Activated CD4-positive, CD25-positive, alpha-beta regulatory T cell (primary cell): ENCODE data around the gene INCA1.

Source experiments
- DNase-seq, 4 experiments: peaks; one replicate each; lab custom pipeline; 2025; lab: John Stamatoyannopoulos, UW

Gene INCA1

DNA sequence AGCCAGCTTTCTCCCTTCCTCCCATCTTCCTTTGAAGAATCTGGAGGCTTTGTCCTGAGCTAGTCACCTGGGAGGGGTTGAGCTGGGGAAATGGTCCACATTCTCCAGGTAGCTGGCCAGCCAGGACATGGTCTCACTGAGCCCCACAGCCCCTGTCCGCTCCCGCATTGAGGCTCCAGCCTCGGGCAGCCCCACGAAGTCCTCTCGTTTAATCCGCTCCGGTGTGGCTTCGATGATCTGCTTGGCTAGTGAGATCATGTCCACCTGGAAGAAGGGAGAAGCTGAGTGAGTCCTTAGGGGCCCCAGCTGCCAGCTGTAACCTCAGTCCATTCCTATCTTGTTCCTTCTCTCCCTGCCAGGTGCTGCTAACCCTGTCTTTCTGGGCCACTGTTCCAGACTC is 27.0 kb downstream of the INCA1 start:
- no peak for DNase-seq

DNA sequence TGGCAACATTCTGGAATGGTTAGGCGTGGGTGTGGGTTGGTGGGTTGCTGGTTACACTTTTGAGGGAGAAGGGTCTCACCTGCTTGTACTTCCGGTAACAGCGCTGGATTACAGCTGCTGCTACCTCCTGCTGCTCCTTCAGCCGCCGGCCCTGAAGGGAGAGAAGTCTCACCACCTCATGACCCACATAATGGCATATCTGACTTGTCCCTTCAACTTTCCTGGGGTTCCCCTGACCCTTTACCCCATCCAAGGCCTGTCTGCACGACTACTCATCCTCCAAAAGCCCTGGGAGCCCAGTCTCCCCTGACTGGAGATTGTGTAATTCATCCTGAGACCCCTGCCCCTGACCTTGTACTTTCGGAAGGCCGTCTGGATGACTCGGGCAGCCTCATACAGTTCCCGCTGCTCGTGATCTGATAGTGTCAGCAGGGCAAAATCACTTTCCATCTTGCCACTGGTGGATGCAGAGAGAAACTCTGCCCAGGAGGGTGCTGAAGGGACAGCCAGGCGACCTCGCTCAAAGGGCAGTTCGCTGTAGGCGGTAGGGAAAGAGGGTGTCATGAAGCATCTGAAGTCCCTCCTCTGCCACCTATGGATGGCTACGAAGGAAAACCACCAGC is 27.7 kb downstream of the INCA1 start:
- DNase-seq, result no peak

DNA sequence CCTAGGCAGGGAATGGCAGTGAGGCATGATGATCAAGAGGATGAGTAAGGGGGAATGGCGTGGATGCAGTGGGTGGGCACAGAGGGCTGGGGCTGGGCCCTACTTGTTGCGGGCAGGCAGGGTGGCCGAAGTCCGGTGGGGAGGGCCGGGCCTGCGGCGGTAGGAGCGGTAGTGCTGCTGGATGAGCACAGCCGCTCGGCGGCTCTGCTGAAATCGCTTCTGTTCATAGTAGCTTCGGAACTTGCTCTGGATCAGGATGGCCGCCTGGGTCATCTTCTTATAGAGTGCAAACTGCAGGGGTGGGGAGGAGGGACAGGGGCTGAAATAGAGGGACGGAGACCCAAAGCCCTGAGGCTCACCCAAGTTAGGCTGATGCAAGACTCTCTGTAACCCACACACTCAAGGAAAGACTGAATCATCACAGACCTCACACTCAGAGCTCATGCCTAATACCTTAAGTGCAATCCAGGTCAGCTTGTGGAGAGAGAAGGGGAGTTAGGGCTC is 28.2 kb downstream of the INCA1 start:
- no peak for DNase-seq

DNA sequence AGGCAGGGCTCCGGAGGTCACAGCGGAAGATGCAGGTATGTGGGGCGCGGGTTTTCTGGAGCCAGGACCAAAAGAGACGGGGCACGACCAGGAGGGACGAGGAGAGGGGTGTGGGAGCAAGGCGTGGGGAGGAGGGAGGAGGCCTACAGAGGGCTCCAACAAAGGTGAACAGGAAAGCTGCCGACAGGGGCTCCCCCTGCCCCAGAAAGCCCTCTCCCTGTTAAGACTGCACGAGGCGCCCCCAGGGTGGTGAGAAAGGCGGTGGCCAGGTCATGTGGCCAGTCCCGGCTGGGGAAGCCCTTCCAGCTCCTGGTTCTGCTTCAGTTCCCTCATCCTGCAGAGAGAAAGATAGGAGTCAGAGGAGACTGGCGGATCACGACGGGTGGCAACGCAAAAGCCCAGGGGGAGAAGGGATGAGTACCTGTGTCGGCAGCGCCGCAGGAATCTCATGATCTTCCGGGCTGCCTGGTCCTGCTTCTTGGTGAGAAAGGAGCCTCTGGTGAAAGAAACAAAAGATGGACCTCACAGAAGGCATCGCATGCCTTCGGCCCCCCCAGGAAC is 28.8 kb downstream of the INCA1 start:
- DNase-seq, result no peak

DNA sequence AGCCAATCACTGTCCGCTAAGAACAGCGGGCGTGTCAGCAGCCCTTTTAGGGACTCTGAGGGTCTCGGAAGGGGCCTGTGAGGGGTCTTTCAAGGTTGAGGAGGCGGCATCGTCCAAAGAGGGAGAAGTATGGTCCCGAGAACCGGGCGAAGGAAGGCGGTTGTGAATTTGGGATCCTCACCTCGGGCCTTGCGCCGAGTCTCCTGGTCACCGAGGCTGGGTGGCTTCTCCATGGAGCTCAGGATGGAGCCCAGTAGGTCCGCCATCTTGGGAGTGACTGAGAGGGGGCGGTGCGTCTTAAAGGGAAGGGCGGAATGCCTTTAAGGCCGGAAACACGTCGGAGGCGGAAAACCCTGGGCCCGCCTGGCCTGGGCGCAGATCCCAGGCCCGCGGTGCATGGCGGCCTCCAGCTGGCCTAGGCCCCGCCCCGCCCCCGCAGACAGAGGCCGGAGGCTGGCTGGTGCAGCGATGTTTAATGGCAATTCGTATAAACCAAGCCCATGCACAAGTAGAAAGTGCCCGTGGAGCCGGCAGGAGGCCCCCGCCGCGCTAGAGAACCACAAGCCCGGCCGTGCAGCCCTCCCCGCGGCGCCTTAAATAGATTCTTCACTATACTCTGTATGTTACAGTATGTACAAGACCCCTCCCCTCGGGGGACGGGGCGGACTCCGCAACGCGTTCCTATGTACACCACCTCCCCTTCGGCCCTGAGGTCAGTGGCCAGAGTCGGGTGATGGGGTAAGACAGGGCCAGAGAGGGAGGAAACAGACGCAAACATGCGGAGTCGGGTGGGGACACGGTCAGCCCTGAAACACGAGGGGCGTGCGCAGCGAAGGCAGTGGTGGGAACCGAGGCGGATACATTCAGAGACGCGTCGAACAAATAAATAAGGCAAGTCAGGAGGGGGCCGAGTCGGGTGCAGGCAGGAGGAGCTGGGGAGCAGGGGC is 29.5 kb downstream of the INCA1 start, which contains the start of gene SPAG7:
TSS of gene SPAG7 (minus strand) at position 279 of the 947 bp plus-strand sequence. CDS start at position 266, 13 bp downstream.
- peak; percentile 82 to 87 (median 84) for DNase-seq

DNA sequence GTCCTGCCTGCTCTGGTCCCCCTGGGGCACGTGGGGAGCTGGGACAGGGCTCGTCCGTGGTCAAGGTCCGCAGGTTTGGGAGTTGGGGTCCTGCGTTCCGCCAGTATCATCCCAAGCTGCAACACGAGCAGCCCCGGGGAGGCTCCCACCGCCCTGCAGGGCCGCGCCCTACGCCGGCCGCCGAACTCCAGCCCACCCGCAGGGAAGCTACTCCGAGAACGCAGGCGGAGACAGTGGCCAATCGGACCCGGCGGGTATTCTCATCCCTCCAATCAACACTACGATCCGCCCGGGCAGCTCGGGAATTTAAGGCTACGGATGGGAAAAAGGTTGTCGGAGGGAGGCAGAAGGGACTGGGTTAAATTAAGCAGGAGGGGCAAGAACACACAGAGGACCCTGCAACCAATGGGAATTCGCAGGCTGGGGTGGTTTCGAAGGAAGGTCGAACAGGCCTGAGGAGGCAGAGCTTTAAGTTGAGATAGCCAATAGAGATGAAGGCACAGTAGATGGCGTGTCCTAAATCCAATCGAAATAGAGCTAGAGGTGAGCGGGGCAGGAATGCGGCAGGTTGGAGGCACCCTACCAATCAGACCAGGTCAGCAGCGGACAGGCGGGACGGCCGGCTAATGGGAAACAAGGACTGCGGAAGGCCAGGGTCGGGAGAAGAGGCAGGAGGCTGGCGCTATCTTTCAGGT is 30.3 kb downstream of the INCA1 start:
- DNase-seq, result peak; percentile 82 to 89 (median 84)

DNA sequence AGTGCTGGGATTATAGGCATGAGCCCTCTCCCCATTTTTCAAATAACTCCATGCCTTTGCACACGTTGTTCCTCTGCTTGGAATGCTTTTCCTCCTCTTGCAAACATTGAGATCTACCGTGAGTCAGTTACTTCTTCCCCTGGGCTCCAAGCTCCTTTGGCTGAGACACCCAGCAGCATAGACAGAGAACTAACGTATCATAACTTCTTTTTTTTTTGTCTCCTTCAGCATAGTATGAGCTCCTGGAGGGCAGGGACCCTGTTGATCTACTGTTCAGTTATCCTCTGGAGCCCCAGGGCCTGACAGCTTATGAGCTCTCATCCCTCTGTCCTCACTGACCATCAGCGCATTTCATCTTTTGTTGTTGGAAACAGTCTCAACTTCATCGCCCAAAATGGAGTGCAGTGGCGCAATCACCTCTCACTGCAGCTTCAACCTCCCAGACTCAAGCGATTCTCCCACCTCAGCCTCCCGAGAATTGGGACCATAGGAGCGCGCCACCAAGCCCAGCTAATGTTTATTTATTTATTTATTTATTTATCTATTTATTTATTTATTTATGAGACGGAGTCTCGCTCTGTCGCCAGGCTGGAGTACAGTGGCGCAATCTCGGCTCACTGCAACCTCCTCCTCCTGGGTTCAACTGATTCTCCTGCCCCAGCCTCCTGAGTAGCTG is 31.9 kb downstream of the INCA1 start:
- no peak for DNase-seq

DNA sequence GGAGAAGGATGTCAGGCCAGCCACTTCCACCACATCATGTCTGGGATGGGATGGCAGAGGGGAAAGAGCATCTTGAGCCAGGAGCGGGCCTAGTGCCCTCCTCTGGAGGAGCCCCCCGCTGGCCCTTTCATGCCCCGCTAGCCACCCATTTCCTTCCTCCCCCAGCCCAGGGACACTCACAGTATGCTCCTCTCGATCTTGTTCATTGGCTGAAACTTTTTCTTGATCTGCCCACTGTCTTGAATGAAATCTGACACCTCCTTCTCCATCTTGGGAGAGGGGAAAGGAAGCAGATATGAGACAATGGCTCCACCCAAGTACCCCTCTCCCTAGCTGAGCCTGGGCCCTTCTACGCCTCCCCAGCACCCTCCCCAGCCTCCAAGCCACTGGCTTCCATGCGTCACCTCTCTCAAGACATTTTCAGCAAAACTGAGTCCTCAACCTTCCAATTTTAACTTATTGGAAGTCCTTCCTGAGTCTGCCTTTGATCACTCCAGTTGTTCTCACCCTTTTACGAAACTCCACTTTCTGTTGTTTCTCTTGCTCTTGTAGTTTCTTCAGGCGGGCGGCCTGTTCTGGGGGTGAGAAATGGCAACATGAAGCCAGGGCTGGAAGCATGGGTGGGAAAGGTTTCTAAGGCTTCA is 36.9 kb downstream of the INCA1 start:
- no peak for DNase-seq

DNA sequence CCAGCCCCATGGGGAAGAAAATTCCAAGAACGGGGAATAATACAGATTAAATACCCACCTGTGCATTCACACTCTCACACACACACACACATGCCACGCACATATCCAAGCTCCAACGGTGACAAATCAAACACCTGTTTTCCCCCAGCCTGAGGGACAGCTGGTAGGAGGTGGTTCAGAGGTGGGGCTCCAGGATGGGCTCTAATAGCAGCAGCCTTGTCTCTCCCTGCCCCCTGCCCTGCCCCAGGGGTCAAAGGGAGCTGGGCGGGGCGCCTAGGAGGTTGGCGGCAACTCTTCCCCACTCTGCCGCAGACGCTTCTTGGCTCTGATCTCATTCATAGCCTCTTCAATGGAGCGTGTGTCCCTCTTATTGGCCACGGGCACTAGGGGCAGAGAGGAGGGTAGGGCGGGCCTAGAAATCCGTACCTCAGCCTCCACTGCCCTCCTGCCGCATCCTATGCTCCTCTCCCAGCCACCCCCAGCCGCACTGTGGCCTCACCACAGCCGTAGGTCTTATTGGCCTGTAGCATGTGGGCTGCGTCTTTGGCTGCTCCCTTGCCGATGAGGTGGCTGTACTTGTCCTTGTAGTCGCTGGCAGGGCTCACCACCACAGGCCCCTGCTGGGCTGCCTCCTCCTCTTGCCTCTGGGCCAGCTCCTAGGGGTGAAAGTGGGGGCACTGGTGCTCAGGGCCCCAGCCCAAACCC is 37.9 kb downstream of the INCA1 start:
- DNase-seq, result no peak

DNA sequence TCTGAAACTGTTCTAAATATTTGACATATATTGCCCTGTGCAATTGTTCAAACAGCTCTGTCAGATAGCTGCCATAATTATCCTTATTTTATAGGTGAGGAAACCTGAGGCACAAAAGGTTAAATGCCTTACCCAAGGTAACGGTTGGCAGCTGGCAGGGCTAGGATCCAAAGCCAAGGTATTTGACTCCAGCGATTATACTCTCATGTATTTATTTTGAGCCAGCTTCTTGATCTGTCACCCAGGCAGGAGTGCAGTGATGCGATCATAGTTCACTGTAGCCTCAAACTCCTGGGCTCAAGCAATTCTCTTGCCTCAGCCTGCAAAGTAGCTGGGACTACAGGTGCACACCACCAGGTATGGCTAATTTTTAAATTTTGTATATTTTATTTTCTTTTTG is 39.2 kb downstream of the INCA1 start:
- DNase-seq, result no peak

DNA sequence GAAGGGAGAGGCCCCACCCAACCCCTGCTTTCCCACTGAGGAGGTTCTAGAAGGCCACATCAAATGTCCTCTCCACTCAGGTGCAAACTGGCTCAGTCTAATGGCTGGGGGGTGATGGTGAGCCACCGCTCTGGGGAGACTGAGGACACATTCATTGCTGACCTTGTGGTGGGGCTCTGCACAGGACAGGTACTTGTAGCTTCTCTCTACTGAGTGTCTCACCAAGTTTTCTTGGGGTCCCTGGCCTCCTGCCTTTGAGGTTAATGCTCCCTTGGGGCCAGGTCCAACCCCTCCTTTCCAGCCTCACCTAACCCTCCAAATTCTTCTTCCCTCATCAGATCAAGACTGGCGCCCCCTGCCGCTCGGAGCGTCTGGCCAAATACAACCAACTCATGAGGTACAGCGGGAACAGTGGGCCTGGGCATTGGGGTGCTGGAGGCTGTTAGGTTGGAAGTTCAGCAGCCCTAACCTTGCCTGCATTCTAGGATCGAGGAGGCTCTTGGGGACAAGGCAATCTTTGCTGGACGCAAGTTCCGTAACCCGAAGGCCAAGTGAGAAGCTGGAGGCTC is 40.7 kb downstream of the INCA1 start:
- DNase-seq, result no peak

DNA sequence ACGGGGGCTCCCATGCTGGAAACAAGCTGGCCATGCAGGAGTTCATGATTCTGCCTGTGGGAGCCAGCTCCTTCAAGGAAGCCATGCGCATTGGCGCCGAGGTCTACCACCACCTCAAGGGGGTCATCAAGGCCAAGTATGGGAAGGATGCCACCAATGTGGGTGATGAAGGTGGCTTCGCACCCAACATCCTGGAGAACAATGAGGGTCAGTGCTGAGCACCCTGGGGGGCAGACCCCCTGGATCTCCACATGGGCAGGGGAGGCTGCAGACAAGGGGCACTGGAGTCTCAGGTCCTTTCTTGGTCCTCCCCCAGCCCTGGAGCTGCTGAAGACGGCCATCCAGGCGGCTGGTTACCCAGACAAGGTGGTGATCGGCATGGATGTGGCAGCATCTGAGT is 42.2 kb downstream of the INCA1 start:
- DNase-seq, result no peak

DNA sequence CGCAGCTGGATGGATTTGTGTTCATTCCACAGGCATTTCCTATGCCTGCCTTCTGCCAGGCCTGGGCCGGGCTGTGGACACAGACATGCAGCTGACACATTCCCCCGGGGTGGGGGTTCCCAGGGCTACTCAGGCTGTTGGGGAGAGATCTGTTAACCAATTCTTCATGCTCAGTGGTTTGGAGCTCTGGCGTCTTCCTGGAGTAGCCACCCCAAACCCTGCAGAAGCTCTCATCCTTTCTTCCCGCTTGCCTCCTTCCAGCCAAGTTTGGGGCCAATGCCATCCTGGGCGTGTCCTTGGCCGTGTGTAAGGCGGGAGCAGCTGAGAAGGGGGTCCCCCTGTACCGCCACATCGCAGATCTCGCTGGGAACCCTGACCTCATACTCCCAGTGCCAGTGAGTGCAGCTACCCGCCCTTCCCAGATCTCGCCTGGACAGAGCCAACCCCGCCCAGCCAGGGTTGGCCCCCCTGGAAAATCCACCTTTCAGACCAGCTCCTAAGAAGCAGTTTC is 43.8 kb downstream of the INCA1 start:
- no peak for DNase-seq

DNA sequence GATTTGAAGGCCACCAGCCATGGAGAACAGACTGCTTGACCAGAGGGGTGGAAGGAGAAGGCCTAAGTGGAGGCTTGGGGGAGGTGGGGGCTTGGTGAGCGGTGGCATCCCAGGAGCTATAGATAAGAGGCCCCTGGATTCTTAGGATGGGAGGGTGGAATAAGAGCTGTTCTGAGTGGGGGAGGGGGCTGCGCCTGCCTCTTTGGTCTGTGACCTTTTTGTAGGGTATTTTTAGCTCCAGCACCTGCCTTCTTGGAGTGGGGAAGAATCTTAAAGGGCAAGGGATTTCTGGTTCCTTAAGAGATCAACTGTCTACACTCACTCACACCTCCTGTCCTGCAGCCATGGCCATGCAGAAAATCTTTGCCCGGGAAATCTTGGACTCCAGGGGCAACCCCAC is 45.8 kb downstream of the INCA1 start:
- no peak for DNase-seq

DNA sequence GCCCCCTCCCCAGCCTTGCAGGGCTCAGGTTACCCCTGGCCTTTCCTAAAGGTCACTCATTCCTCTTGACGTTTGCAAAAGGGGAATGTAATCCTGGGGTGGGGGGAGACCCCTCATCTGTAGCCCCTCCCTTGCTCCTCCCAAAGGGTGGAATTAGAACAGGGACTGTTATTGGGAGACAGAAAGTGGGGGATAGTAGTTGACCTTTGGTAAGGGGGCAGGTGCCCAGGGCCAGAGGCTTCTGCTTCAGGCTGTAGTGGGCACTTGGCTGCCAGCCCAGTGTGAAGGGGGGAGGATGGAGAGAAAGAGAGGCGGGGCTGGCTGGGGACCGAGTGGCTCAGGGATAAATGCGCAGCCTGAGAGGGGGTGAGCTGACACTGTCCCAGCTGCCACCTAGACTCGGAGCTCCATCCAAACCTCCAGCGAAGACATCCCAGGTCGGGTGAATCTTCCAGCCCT is 46.5 kb downstream of the INCA1 start, which contains the start of gene ENO3:
TSS of gene ENO3 (plus strand) at position 374 of the 459 bp plus-strand sequence. CDS start 711 bp downstream, outside the sequence.
- DNase-seq, result no peak

DNA sequence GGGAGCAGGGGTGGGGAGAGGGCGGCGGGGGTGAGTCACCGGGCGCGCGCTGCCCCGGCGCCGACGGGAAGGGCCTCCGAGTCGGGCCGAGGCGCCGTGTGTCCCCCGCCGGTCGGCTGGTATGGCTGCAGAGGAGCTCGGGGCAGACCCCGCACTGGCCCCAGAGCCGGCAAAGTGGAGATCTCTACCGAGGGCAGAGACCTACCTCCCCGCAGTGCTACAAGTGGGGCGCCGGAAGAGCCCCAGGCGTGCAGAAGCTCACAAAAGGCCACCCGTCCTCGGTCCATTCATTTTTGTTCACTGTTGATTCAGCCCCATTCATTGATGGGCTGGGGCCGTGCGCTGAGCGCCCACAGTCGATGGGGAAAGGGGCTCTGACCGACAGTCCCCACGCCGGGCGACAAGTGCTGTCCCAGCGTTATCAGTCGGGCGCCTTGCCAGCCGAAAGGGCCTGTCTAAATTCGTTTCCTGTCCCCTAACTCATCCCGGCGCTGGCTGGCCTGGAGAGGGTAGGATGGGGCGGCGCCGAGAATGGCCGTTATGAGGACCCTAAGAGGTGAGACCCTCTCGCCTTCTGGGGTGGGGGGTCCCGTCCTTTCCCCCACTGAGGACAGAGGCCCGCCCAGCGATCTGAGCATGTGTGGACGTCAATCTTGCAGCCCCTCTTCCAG is 47.1 kb downstream of the INCA1 start:
- DNase-seq, result peak in 2 of 4 experiments; percentile 48 to 61

DNA sequence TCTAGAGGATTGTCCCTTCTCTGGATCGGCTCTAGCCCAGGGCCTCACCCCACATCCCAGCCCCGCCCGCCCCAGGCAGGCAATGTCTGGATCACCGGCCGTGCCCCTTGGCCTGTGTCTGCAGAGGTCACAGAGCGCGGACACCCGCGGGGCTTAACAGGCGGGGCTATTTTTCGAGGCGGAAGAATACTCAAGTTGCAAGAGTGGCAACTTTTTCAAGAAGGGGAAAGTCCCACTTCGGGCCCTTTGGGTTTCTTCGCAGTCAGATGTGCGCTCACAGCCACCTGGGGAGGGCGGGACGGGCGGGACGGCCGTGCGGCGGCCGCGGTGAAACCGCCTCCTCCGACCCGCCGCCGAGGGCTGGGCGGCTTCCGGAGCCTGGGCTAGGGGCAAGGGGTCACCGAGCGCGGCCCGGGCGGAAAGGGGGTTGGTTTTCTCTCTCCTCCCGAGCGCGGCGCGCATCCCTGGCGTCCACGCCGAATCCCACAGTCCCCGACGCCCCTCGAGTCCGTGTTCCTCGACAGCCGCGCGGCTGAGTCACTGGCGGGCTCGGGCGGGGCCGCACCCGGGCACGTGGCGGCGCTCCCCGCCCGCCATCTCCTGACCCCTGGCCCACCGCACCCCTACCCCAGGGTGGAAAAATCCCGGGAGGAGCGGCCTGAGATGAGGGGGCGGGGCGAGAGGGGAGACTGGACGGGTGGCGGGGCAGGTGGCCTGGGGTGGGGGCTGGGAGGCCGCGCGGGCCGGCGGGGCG is 47.8 kb downstream of the INCA1 start:
- peak; percentile 56 to 72 (median 62) for DNase-seq

DNA sequence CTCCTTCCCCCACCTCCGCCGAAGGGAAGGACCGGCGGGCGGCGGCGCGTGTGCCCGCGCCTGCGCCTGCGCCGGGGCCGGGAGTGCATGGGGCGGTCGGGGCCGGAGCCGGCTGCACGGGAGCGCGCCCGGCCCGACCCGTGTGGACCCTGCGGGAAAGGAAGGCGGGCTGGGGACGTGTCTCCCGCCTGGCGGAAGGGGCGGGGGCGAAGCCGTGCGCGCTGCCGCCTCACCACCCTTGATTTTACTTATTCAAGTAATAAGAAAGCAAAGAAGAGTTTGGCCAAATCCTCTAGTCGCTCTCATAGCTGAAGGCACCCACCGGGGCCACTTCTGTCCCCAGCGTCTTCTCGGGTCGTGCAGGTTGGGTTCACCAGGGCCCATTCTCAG is 48.4 kb downstream of the INCA1 start:
- DNase-seq, result peak in 3 of 4 experiments; percentile 37 to 59 (median 48)
